Mesodermal cell (in vitro differentiated cells): ENCODE results near the gene MRGPRE.

Source experiments
- H3K27ac ChIP-seq: 2 replicates; pipeline ENCODE4 v1.7.0; 2013; ENCODE audit warnings: mild to moderate bottlenecking, low read depth, low read length, moderate library complexity; ENCODE audit not compliant: severe bottlenecking
- H3K36me3 ChIP-seq: 2 replicates; pipeline ENCODE4 v1.7.1; 2013; ENCODE audit warnings: mild to moderate bottlenecking, low read length, moderate library complexity; ENCODE audit not compliant: control insufficient read depth, insufficient read depth
- H3K4me1 ChIP-seq: one replicate; pipeline ENCODE4 v1.7.1; 2013; ENCODE audit warnings: mild to moderate bottlenecking, low read length; ENCODE audit not compliant: insufficient read depth, control insufficient read depth, poor library complexity, severe bottlenecking
- H3K4me3 ChIP-seq: 2 replicates; pipeline ENCODE4 v1.7.0; 2013; ENCODE audit warnings: low read length, control low read depth, mild to moderate bottlenecking; ENCODE audit not compliant: insufficient read depth, poor library complexity, severe bottlenecking; ENCODE audit errors: extremely low read depth
- H3K9me3 ChIP-seq: 2 replicates; pipeline ENCODE4 v1.7.1; 2013; ENCODE audit warnings: mild to moderate bottlenecking, low read length, moderate library complexity; ENCODE audit not compliant: control insufficient read depth
- WGBS, 2 experiments: methylation state at CpG; one replicate each; pipeline ENCODE4 v1.1.5; 2013; ENCODE audit warnings: missing lambda C conversion rate in 2 of 2; ENCODE audit not compliant: insufficient coverage in 2 of 2; 5-methylcytosine and 5-hydroxymethylcytosine counted together

Gene MRGPRE

DNA sequence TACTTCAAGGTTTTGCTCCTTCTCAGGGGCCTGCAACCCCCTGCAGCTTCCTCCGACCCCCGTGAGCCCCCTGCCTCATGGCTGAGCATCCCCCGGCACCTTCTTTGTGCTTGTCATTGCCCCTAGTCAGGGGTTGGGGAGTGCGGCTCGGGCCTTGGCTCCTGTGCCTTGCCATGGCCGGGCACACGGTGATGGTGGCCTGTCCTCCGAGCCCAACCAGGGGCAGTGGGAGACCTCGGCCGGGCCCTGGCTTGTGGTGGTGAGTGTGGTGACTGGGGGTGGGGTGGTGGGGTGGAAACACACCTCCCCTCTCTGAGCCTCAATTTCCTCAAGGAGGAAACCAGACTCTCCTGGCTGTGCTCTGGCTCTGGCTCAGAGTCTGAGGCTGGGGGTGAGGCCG is 12.1 kb downstream of the MRGPRE start:
- Histone ChIP-seq H3K4me1 (peaks cover 5% of the 10 kb centered on the region), H3K4me3 (no peak overlapping the region), H3K36me3 (no peaks in the 10 kb centered on the region), H3K27ac (no peak overlapping the region), H3K9me3 (no peaks in the 10 kb centered on the region)
- WGBS, 2 experiments = no CpG with 5 or more reads among the region's 11 CpGs

GRCh38 chr11:3219281-3219892 is 12.8 kb downstream of the MRGPRE start:
- no CpG with 5 or more reads among the region's 14 CpGs for WGBS, 2 experiments
- H3K4me1 ChIP-seq = peaks cover 2% of the 10 kb centered on the region
- H3K27ac ChIP-seq = no peak overlapping the region
- H3K36me3 ChIP-seq = no peaks in the 10 kb centered on the region
- H3K4me3 ChIP-seq = no peak overlapping the region
- no peaks in the 10 kb centered on the region for H3K9me3 ChIP-seq

DNA sequence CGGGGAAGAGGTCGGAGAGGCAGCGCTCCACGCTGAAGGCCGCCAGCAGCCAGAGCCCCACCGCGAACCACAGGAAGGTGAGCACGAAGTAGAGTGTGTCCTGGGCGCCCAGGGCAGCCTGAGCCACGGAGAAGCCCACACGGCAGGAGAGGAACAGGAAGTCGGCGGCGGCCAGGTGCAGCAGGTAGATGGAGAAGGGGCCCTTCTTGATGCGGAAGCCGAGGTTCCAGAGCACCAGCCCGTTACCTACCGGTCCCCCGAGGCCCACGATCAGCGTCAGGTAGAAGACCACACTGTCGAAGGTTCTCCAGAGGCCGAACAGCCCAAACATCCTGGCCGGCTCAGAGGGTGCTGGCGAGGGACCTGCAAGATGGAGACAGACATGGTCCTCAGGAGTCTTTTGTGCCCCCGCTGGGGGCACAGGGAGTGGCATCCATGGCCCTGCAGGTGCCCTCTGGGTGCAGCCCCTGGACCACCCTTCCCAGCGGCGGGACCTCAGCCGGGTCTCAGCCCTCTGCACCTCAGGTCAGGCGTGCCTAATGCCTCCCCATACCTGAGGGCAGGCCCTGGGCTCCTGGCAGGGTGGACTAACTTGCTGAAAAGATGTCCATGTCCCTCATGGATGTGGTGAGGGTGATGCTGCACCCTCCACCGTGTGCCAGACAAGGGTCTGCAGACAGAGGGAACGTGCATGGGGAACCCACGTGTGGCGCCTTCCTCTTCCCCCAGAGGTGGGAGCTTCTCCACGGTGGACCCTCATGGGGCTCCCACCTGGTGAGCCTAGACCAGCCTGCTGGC is 13.5 kb downstream of the MRGPRE start, which contains the start of gene MRGPRG:
TSS of gene MRGPRG (minus strand) at position 331 of the 798 bp plus-strand sequence. CDS start at position 331, 0 bp downstream.
- Histone ChIP-seq H3K4me1 (no peaks in the 10 kb centered on the region), H3K27ac (no peak within 1 kb of the TSS), H3K4me3 (no peak within 1 kb of the TSS), H3K9me3 (no peaks in the 10 kb centered on the region), H3K36me3 (no peaks in the 10 kb centered on the region)
- WGBS, 2 experiments = no CpG with 5 or more reads among the region's 35 CpGs

DNA sequence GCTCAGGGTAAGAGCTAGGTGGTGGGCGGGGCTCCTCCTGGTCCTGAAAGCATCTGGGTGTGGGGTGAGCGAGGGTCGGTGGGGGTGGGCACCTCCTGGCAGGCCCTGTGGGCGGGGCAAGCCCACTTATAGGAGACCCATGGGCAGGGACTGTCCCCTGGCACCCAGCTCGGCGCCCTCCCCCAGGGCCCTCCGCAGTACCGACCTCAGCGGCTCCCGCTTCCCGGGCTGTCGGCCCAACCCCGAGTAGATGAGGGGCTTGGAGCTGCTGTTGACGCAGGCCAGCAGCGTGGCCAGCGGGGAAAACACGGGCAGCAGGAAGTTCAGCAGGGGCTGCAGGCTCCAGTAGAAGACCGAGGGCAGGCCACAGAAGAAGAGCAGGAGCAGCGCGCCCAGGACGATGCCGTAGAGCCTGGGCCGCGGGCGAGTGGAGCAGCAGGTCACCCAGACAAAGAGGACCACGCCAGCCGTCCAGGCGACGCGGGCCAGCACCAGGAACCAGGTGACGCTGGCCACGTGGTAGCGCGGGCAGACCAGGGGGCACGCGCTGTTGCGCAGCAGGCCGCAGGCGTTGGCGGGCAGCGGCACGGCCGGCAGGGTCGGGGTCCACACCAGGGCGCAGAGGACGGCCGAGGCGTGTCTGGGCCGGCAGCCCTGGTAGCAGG is 14.3 kb downstream of the MRGPRE start:
- WGBS, 2 experiments = no CpG with 5 or more reads among the region's 49 CpGs

DNA sequence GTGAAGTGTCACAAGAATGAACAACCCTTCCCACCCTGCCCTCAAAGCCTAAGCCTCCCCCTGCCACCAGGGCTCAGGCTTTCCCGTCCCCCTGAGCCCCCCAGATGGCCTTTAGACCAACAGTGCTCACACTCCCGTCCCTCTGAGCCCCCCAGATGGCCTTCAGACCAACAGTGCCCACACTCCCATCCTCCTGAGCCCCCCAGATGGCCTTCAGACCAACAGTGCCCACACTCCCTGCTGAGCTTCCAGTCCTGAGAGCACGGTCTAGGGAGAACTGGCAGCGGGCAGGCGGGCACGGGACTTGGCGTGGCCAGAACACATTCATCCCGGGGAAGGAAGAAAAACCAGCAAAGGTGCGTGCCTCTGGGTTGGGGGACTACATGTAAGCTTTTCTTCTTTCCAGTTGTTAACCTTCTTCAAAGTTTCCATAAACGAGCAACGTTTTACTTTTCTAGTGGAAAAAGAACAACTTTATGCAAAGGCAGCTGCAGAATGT is 16.1 kb downstream of the MRGPRE start:
- no peak overlapping the region for H3K27ac ChIP-seq
- H3K36me3 ChIP-seq = no peaks in the 10 kb centered on the region
- H3K4me3 ChIP-seq = no peak overlapping the region
- 81 to 82% methylated on average over 9 of the region's 11 CpGs for WGBS, 2 experiments
- H3K4me1 ChIP-seq = no peaks in the 10 kb centered on the region
- H3K9me3 ChIP-seq = no peaks in the 10 kb centered on the region

More for the DNA sequence above, 14.3 kb downstream of the MRGPRE start:
- Histone ChIP-seq H3K27ac (no peak overlapping the region), H3K36me3 (no peaks in the 10 kb centered on the region), H3K9me3 (no peaks in the 10 kb centered on the region), H3K4me1 (no peaks in the 10 kb centered on the region), H3K4me3 (no peak overlapping the region)

- no peak overlapping the region for H3K27ac ChIP-seq
- H3K4me3 ChIP-seq = no peak overlapping the region
- H3K36me3 ChIP-seq = no peaks in the 10 kb centered on the region
- no peaks in the 10 kb centered on the region for H3K9me3 ChIP-seq
- no peaks in the 10 kb centered on the region for H3K4me1 ChIP-seq
- 77 to 83% methylated on average over 15 to 16 of the region's 17 CpGs for WGBS, 2 experiments
Observed at GRCh38 chr11:3215346-3216026, 16.7 kb downstream of the MRGPRE start.

GRCh38 chr11:3214420-3214699 is 17.9 kb downstream of the MRGPRE start:
- H3K9me3 ChIP-seq = no peaks in the 10 kb centered on the region
- no peaks in the 10 kb centered on the region for H3K36me3 ChIP-seq
- no peaks in the 10 kb centered on the region for H3K4me1 ChIP-seq
- H3K27ac ChIP-seq = no peak overlapping the region
- H3K4me3 ChIP-seq = no peak overlapping the region
- 85 to 95% methylated on average over 3 of the region's 4 CpGs for WGBS, 2 experiments

- 70 to 72% methylated on average over 20 to 22 of the region's 24 CpGs for WGBS, 2 experiments
- Histone ChIP-seq H3K36me3 (no peaks in the 10 kb centered on the region), H3K4me1 (no peaks in the 10 kb centered on the region), H3K4me3 (no peak overlapping the region), H3K27ac (no peak overlapping the region), H3K9me3 (no peaks in the 10 kb centered on the region)
Observed at GRCh38 chr11:3213659-3214419, 18.4 kb downstream of the MRGPRE start.

DNA sequence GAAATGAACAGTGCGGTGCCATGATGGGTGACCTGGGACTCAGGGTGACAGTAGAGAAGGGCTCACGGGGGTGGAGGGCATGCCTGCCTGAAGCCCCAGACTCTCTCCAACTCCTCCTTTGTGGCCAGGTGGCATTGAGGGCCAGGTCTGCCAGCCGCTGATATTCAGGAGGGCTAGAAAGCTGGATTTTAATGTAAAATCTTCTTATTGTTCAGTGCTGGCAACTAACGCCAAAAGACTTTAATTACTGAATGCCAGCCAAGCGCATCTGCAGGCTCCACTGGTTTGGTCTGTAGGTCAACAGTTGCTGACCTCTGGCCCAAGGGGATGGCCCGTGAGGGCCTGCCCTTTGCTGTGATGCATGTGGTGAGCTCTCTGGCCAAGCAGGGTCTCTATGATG is 23.9 kb downstream of the MRGPRE start:
- Histone ChIP-seq H3K4me1 (no peaks in the 10 kb centered on the region), H3K9me3 (no peaks in the 10 kb centered on the region), H3K27ac (no peak overlapping the region), H3K4me3 (no peak overlapping the region), H3K36me3 (no peaks in the 10 kb centered on the region)
- 82 to 83% methylated on average over 3 to 6 of the region's 6 CpGs for WGBS, 2 experiments
